Fibroblast of lung (primary cell): ENCODE results near the gene NUDT14.

Experiments used
- CTCF ChIP-seq, 2 donors: IDR thresholded peaks in 1 of 2; conservative IDR thresholded peaks in 1 of 2; 1 replicate in 1 of 2; 2 replicates in 1 of 2; pipeline ENCODE4 v1.5.1; 2011 to 2012; ENCODE audit warnings: low read length in 2 of 2, control low read depth in 1 of 2, inconsistent platforms in 1 of 2, low read depth in 1 of 2, mild to moderate bottlenecking in 1 of 2
- EZH2 ChIP-seq: IDR thresholded peaks from 2 replicates; pipeline ENCODE4 v1.5.1; 2012; ENCODE audit warnings: low read length, control low read depth, mild to moderate bottlenecking; ENCODE audit errors: missing control alignments

- TF ChIP-seq CTCF (conservative IDR thresholded peaks at IDR 0.05 in 1 of 2, IDR thresholded peaks at IDR 0.05 in 1 of 2; ENCODE audit: low read depth in 1 of 2, low read length in 2 of 2) (no peak), EZH2 (no peak)
Observed at GRCh38 chr14:105145381-105146180, 35.5 kb downstream of the NUDT14 start.
